K562 (cell line): ENCODE results near the gene APP.

ENCODE experiments used
- ATF6 ChIP-seq: sonication (generic); formaldehyde crosslinking; IDR thresholded peaks from 2 replicates; pipeline ENCODE4 v1.4.0; 2020; ENCODE audit warnings: mild to moderate bottlenecking, missing genetic modification reagents
- CREB5 ChIP-seq: fragments of 250-450 bp; sonication (Bioruptor Pico); IDR thresholded peaks from 2 replicates; pipeline ENCODE4 v1.5.0; 2020; ENCODE audit warnings: mild to moderate bottlenecking
- HDAC2 ChIP-seq: fragments of 450-650 bp; IDR thresholded peaks from 2 replicates; pipeline ENCODE4 v1.6.1; 2016; ENCODE audit warnings: mild to moderate bottlenecking
- NFATC3 ChIP-seq: fragments of 450-650 bp; IDR thresholded peaks from 2 replicates; pipeline ENCODE4 v1.6.1; 2017; ENCODE audit warnings: mild to moderate bottlenecking
- POLR2A ChIP-seq: fragments of 450-650 bp; conservative IDR thresholded peaks from 2 replicates; pipeline ENCODE4 v1.6.1; 2016
- TGIF2 ChIP-seq: sonication (generic); formaldehyde crosslinking; IDR thresholded peaks from 2 replicates; pipeline ENCODE4 v1.8.1; 2022; ENCODE audit warnings: mild to moderate bottlenecking, missing genetic modification reagents, moderate library complexity
- ZFP36 ChIP-seq: fragments of 150-350 bp; IDR thresholded peaks from 2 replicates; pipeline ENCODE4 v1.6.1; 2018; ENCODE audit warnings: low read length, low read depth; ENCODE audit not compliant: partially characterized antibody
- ZKSCAN1 ChIP-seq: fragments of 150-350 bp; IDR thresholded peaks from 2 replicates; pipeline ENCODE4 v1.6.1; 2016; ENCODE audit warnings: low read depth, low read length
- TF ChIP-seq, protein P1 (sequence below), 3 experiments: IDR thresholded peaks in 2 of 3; conservative IDR thresholded peaks in 1 of 3; 2 replicates each; pipeline ENCODE4 v1.5.1; 2011 to 2012; ENCODE audit warnings: low read length in 3 of 3, mild to moderate bottlenecking in 3 of 3, control low read depth in 2 of 3, improper control_type of control experiment in 1 of 3, inconsistent platforms in 1 of 3, low read depth in 1 of 3, mixed read lengths in 1 of 3, moderate library complexity in 1 of 3; ENCODE audit not compliant: insufficient read depth in 2 of 3

DNA sequence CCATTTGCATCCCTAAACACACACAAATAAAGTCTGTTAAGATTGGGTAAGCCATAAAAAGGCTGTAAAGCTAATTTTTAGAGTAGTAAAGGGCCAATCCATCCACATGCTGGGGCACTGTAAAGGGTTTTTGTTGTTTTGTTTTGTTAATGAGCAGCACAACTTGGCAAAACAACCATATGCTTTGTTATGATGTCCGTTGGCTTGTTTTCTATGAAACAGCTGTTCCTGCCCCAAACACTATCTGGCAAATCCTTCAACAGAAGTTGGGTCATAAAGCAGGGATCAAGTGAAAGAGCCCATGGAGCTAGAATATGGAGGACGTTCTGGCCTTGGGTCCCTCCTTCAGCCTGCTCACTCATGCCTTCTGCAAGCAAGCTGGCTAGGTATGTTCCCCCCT, 183.6 kb downstream of the APP start:
- TF ChIP-seq POLR2A (no peak), CREB5 (no peak), TGIF2 (CRISPR knock-in tag) (no peak), NFATC3 (no peak), ATF6 (CRISPR knock-in tag) (no peak), HDAC2 (no peak), ZFP36 (no peak), ZKSCAN1 (no peak)
- TF ChIP-seq, protein P1, sequence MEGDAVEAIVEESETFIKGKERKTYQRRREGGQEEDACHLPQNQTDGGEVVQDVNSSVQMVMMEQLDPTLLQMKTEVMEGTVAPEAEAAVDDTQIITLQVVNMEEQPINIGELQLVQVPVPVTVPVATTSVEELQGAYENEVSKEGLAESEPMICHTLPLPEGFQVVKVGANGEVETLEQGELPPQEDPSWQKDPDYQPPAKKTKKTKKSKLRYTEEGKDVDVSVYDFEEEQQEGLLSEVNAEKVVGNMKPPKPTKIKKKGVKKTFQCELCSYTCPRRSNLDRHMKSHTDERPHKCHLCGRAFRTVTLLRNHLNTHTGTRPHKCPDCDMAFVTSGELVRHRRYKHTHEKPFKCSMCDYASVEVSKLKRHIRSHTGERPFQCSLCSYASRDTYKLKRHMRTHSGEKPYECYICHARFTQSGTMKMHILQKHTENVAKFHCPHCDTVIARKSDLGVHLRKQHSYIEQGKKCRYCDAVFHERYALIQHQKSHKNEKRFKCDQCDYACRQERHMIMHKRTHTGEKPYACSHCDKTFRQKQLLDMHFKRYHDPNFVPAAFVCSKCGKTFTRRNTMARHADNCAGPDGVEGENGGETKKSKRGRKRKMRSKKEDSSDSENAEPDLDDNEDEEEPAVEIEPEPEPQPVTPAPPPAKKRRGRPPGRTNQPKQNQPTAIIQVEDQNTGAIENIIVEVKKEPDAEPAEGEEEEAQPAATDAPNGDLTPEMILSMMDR (IDR thresholded peaks at IDR 0.05 in 2 of 3, conservative IDR thresholded peaks at IDR 0.05 in 1 of 3; ENCODE audit: insufficient read depth in 2 of 3, low read depth in 1 of 3, low read length in 3 of 3): no peak
